ENCODE data around the gene EMSY.

EMSY gene

GRCh38 chr11:76513654-76514034 lies 68.8 kb downstream of the EMSY start:
- DNase-seq (ENCODE audit: low read depth in 1 of 2, low spot score in 1 of 2): no peak

GRCh38 chr11:76515494-76515893 lies 70.7 kb downstream of the EMSY start:
- no peak for DNase-seq (ENCODE audit: low read depth in 1 of 2, low spot score in 1 of 2)

- no peak for DNase-seq (ENCODE audit: low read depth in 1 of 2, low spot score in 1 of 2)
These were observed 78.3 kb downstream of the EMSY start for GRCh38 chr11:76523147-76523546.

GRCh38 chr11:76523786-76524436 lies 79.1 kb downstream of the EMSY start:
- DNase-seq (ENCODE audit: low read depth in 1 of 2, low spot score in 1 of 2): no peak

GRCh38 chr11:76524461-76524860 lies 79.6 kb downstream of the EMSY start:
- DNase-seq (ENCODE audit: low read depth in 1 of 2, low spot score in 1 of 2): no peak

GRCh38 chr11:76524919-76525318 lies 80.1 kb downstream of the EMSY start:
- DNase-seq (ENCODE audit: low read depth in 1 of 2, low spot score in 1 of 2): no peak

GRCh38 chr11:76526878-76527277 lies 82.1 kb downstream of the EMSY start:
- no peak for DNase-seq (ENCODE audit: low read depth in 1 of 2, low spot score in 1 of 2)

- DNase-seq (ENCODE audit: low read depth in 1 of 2, low spot score in 1 of 2): no peak
These were observed 97.6 kb downstream of the EMSY start for GRCh38 chr11:76542436-76542835.

GRCh38 chr11:76543006-76543703 lies 98.3 kb downstream of the EMSY start:
- no peak for DNase-seq (ENCODE audit: low read depth in 1 of 2, low spot score in 1 of 2)

- DNase-seq (ENCODE audit: low read depth in 1 of 2, low spot score in 1 of 2): no peak
These were observed 106.0 kb downstream of the EMSY start for GRCh38 chr11:76550781-76551180.

GRCh38 chr11:76551400-76551799 lies 106.6 kb downstream of the EMSY start:
- no peak for DNase-seq (ENCODE audit: low read depth in 1 of 2, low spot score in 1 of 2)

- DNase-seq (ENCODE audit: low read depth in 1 of 2, low spot score in 1 of 2): no peak
These were observed 108.2 kb downstream of the EMSY start for GRCh38 chr11:76552987-76553386.

GRCh38 chr11:76553554-76554476 lies 109.0 kb downstream of the EMSY start:
- no peak for DNase-seq (ENCODE audit: low read depth in 1 of 2, low spot score in 1 of 2)

- DNase-seq (ENCODE audit: low read depth in 1 of 2, low spot score in 1 of 2): no peak
These were observed 109.9 kb downstream of the EMSY start for GRCh38 chr11:76554767-76555166.

- no peak for DNase-seq (ENCODE audit: low read depth in 1 of 2, low spot score in 1 of 2)
These were observed 112.6 kb downstream of the EMSY start for GRCh38 chr11:76557466-76557865.

GRCh38 chr11:76558473-76558872 lies 113.7 kb downstream of the EMSY start:
- no peak for DNase-seq (ENCODE audit: low read depth in 1 of 2, low spot score in 1 of 2)

- DNase-seq (ENCODE audit: low read depth in 1 of 2, low spot score in 1 of 2): no peak
These were observed 114.1 kb downstream of the EMSY start for GRCh38 chr11:76558891-76559290.

GRCh38 chr11:76559346-76559745 lies 114.5 kb downstream of the EMSY start:
- no peak for DNase-seq (ENCODE audit: low read depth in 1 of 2, low spot score in 1 of 2)

GRCh38 chr11:76560219-76560618 lies 115.4 kb downstream of the EMSY start:
- no peak for DNase-seq (ENCODE audit: low read depth in 1 of 2, low spot score in 1 of 2)

GRCh38 chr11:76561245-76561644 lies 116.4 kb downstream of the EMSY start:
- no peak for DNase-seq (ENCODE audit: low read depth in 1 of 2, low spot score in 1 of 2)

GRCh38 chr11:76562541-76562940 lies 117.7 kb downstream of the EMSY start:
- DNase-seq (ENCODE audit: low read depth in 1 of 2, low spot score in 1 of 2): no peak

- DNase-seq (ENCODE audit: low read depth in 1 of 2, low spot score in 1 of 2): no peak
These were observed 119.5 kb downstream of the EMSY start for GRCh38 chr11:76564364-76564763.
